Progenitor cell of endocrine pancreas (in vitro differentiated cells): Measurements from ENCODE around the gene ZNF100. TPM values are rescaled to one million over a fixed set of nuclear protein-coding genes. Genes with fewer than 3 reads are reported as not detected.
"Not testable (repeated sequence)": the region's sequence is repeated elsewhere in the genome, so short reads cannot be mapped to it uniquely, and the experiment has no call there.

ENCODE experiments used
- DNase-seq: peaks from one replicate; pipeline ENCODE4 v3.0.0; 2021; ENCODE audit warnings: low spot score; ENCODE audit not compliant: unreplicated experiment
- H3K27ac Mint-ChIP-seq: 2 replicates; pipeline ENCODE4 v1.8.0; 2021; ENCODE audit warnings: mild to moderate bottlenecking, moderate library complexity, mixed read lengths
- H3K27me3 Mint-ChIP-seq: 2 replicates; pipeline ENCODE4 v1.8.0; 2021; ENCODE audit warnings: mixed read lengths
- H3K36me3 Mint-ChIP-seq: 2 replicates; pipeline ENCODE4 v1.8.0; 2022; ENCODE audit warnings: mixed read lengths; ENCODE audit not compliant: insufficient read depth
- H3K4me1 Mint-ChIP-seq: 2 replicates; pipeline ENCODE4 v1.8.0; 2021; ENCODE audit warnings: low read depth, mixed read lengths
- H3K4me3 Mint-ChIP-seq: 2 replicates; pipeline ENCODE4 v1.8.0; 2021; ENCODE audit warnings: low read depth, mild to moderate bottlenecking, moderate library complexity, mixed read lengths
- H3K9me3 Mint-ChIP-seq: 2 replicates; pipeline ENCODE4 v1.8.0; 2021; ENCODE audit warnings: low read depth, mixed read lengths
- long read RNA-seq: library from polyadenylated mRNA; unstranded; transcript quantifications from one replicate; pipeline ENCODE4 v2.0.0, GENCODE V29; 2020
- total RNA-seq: library from RNA; stranded (reverse); gene quantifications from 2 replicates; pipeline ENCODE4 v1.2.1, GENCODE V29; 2021
- TF ChIP-seq, protein P1 (sequence below): fragments of 200-600 bp; sonication (generic); IDR thresholded peaks from one replicate; pipeline ENCODE4 v1.5.0; 2021; ENCODE audit warnings: antibody characterized with exemption, mild to moderate bottlenecking; ENCODE audit not compliant: unreplicated experiment

ZNF100 gene
- 33.3 and 34.7 TPM in 2 replicates for total RNA-seq
- long read RNA-seq, full-length matches to known transcripts = 18 of 51 reads
- long read RNA-seq, partial matches to known transcripts = 1 of 51 reads
- long read RNA-seq, other reads (novel, unspliced or antisense) = 32 of 51 reads

DNA sequence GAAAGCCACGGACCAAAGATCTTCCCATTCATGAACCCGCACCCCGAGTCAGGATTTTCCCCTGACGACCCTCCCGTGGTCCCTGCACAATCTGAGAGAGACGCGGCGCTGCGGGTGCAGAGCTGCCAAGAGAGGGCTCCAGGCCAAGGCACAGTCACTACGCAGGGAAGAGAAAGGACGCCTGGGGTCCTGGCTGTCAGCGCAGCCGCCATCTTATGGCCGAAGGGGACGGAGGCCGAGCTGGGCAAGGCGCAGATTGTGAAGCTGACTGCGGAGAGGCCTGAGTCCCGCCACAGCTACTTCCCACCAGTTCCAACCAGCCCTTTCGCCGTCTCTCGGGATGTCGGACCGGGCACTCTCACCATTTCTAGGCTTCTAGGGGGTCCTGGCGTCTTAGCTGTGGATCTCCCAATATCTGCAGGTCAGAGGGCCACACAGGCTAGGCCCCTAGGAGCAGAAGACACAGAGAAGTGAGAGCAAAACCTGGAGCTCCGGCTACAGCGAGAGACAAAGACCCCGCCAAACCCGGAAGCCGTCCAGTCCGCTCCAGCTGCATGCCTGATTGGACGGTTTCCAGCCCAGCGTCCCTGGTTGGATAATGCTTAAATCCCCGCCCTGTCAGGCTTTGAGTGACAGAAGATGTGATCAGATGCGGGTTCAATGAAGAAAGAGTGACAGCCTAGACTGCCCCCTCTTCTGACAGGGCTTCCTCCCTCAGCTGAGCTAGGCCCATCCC, at the start of gene ZNF100:
TSS of gene ZNF100 (minus strand) at position 515 of the 736 bp plus-strand sequence. CDS start at position 365, 150 bp downstream.
- H3K9me3 Mint-ChIP-seq = no peaks in the 10 kb centered on the region
- TF ChIP-seq, protein P1, sequence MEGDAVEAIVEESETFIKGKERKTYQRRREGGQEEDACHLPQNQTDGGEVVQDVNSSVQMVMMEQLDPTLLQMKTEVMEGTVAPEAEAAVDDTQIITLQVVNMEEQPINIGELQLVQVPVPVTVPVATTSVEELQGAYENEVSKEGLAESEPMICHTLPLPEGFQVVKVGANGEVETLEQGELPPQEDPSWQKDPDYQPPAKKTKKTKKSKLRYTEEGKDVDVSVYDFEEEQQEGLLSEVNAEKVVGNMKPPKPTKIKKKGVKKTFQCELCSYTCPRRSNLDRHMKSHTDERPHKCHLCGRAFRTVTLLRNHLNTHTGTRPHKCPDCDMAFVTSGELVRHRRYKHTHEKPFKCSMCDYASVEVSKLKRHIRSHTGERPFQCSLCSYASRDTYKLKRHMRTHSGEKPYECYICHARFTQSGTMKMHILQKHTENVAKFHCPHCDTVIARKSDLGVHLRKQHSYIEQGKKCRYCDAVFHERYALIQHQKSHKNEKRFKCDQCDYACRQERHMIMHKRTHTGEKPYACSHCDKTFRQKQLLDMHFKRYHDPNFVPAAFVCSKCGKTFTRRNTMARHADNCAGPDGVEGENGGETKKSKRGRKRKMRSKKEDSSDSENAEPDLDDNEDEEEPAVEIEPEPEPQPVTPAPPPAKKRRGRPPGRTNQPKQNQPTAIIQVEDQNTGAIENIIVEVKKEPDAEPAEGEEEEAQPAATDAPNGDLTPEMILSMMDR = no peak

DNA sequence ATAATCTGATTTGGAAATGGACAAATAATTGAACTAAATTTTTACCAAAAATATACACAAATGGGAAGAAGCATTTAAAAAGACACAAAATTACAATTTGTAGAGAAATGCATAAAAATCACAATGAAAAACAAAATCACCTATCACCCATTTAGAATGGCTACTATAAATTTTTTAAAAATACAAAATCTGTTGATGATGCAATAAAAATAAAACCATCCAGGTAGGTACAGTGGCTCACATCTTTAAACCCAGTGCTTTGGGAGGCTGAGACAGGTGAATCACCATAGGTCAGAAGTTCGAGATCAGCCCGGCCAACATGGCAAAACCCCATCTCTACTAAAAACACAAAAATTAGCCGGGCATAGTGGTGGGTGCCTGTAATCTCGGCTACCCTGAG, 45.1 kb upstream of the ZNF100 start:
- H3K27ac Mint-ChIP-seq = no peak overlapping the region
- no peaks in the 10 kb centered on the region for H3K4me1 Mint-ChIP-seq
- H3K27me3 Mint-ChIP-seq = no peaks in the 10 kb centered on the region
- DNase-seq = no peak
- TF ChIP-seq, protein P1 = no peak
- peaks cover 91% of the 10 kb centered on the region for H3K36me3 Mint-ChIP-seq
- peaks cover 41% of the 10 kb centered on the region for H3K9me3 Mint-ChIP-seq
- H3K4me3 Mint-ChIP-seq = no peak overlapping the region

More for the DNA sequence above, at the start of gene ZNF100:
- Mint-ChIP-seq H3K27me3 (no peaks in the 10 kb centered on the region), H3K27ac (peak within 1 kb of the TSS; percentile 100), H3K4me3 (peak within 1 kb of the TSS; percentile 99), H3K36me3 (peaks cover 20% of the 10 kb centered on the region), H3K4me1 (peaks cover 14% of the 10 kb centered on the region)
- DNase-seq = peak; percentile 68

DNA sequence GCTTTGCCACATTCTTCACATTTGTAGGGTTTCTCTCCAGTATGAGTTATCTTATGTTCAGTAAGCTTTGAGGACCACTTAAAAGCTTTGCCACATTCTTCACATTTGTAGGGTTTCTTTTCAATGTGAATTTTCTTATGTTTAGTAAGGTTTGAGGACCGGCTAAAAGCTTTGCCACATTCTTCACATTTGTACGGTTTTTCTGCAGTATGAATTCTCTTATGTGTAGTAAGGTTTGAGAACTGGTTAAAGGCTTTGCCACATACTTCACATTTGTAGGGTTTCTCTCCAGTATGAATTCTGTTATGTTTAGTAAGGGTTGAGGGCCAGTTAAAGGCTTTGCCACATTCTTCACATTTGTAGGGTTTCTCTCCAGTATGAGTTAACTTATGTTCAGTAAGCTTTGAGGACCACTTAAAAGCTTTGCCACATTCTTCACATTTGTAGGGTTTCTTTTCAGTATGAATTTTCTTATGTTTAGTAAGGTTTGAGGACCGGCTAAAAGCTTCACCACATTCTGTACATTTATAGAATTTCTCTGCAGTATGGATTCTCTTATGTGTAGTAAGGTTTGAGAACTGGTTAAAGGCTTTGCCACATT, 41.1 kb upstream of the ZNF100 start:
- peaks cover 70% of the 10 kb centered on the region for H3K36me3 Mint-ChIP-seq
- H3K27me3 Mint-ChIP-seq = not testable (repeated sequence)

DNA sequence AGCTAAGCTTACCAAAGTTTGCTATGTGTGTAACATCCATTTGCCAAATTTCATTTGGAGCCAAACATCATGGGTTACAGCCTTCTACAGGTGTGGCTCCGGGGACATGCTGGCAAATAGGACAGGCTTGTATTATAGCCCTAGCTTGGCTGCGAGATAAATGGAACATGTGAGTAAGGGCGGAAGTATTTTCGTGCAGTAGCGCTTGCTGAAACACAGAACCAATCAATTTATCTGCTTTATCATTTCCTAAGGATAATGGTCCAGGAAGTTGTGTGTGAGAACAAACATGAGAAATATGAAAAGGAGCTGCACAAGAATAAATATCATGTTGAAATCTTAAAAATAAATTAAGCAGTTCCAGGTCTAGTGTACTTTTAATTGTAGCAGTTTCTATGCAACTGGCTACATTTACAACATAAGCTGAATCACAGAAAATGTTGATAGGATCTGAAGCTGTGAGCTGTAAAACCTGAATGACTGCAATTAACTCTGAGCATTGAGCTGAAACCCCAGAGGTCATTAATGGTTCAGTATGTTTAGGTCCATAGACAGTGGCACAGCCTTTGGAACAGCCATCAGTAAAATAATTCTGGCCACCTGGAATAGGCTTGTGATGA, 22.2 kb upstream of the ZNF100 start:
- H3K9me3 Mint-ChIP-seq = peaks cover 48% of the 10 kb centered on the region

More for the DNA sequence above, 41.1 kb upstream of the ZNF100 start:
- not testable (repeated sequence) for DNase-seq, H3K4me3 Mint-ChIP-seq, H3K4me1 Mint-ChIP-seq
- Mint-ChIP-seq H3K27ac (peak overlapping the region; percentile 88), H3K9me3 (peaks cover 38% of the 10 kb centered on the region)

DNA sequence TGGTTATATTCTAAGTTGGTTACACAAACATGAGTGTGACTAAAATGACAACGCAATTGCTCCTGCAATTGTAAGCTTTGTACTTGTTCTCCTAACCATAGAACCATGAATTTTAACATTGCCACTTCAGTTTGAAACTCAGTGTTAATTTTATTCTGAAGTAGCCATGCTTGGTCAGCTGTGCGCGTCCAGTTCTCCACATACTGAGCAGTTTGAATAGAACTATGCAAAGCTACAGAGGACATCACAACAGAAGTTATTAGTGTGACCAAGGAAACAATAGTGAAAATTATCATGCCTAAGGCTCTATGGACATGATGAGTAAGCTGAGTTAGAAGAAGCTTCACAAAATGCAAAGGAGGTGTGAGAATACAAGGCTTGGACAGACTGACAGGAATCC, 19.6 kb upstream of the ZNF100 start:
- no peak for DNase-seq
- no peaks in the 10 kb centered on the region for H3K27me3 Mint-ChIP-seq
- TF ChIP-seq, protein P1 = no peak
- H3K36me3 Mint-ChIP-seq = peaks cover 2% of the 10 kb centered on the region
- no peak overlapping the region for H3K4me3 Mint-ChIP-seq
- no peak overlapping the region for H3K27ac Mint-ChIP-seq
- peaks cover 52% of the 10 kb centered on the region for H3K9me3 Mint-ChIP-seq
- H3K4me1 Mint-ChIP-seq = no peaks in the 10 kb centered on the region

More for the DNA sequence above, 22.2 kb upstream of the ZNF100 start:
- no peak for DNase-seq
- peaks cover 2% of the 10 kb centered on the region for H3K36me3 Mint-ChIP-seq
- H3K4me3 Mint-ChIP-seq = no peak overlapping the region
- no peaks in the 10 kb centered on the region for H3K4me1 Mint-ChIP-seq
- H3K27me3 Mint-ChIP-seq = no peaks in the 10 kb centered on the region
- no peak overlapping the region for H3K27ac Mint-ChIP-seq
- TF ChIP-seq, protein P1 = no peak

DNA sequence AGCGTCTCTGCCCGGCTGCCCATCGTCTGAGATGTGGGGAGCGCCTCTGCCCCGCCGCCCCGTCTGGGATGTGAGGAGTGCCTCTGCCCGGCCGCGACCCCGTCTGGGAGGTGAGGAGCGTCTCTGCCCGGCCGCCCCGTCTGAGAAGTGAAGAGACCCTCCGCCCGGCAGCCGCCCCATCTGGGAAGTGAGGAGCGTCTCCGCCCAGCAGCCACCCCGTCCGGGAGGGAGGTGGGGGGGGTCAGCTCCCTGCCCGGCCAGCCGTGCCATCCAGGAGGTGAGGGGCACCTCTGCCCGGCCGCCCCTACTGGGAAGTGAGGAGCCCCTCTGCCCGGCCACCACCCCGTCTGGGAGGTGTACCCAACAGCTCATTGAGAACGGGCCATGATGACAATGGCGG, 8.4 kb upstream of the ZNF100 start:
- DNase-seq, H3K27ac Mint-ChIP-seq, H3K27me3 Mint-ChIP-seq, H3K9me3 Mint-ChIP-seq, H3K4me1 Mint-ChIP-seq, H3K4me3 Mint-ChIP-seq, H3K36me3 Mint-ChIP-seq: not testable (repeated sequence)

DNA sequence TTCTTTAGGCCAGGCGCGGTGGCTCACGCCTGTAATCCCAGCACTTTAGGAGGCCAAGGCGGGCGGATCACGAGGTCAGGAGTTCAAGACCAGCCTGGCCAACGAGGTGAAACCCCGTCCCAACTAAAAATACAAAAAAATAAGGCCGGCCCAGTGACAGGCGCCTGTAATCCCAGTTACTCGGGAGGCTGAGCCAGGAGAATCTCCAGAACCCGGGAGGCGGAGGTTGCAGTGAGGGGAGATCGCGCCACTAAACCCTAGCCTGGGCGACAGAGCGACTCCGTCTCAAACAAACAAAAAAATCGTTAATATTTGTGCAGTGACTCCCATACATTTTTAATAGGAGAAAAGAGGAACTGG, 694 bp downstream of the ZNF100 start:
- DNase-seq, H3K9me3 Mint-ChIP-seq, H3K27me3 Mint-ChIP-seq: not testable (repeated sequence)
- H3K4me3 Mint-ChIP-seq = peak overlapping the region; percentile 99
- H3K27ac Mint-ChIP-seq = peak overlapping the region; percentile 100
- H3K4me1 Mint-ChIP-seq = peaks cover 14% of the 10 kb centered on the region
- H3K36me3 Mint-ChIP-seq = peaks cover 25% of the 10 kb centered on the region
